K562 (cell line): ENCODE results near the gene FAM180B. TPM values are rescaled to one million over a fixed set of nuclear protein-coding genes. Genes with fewer than 3 reads are reported as not detected.

Experiments used
- CHD2 ChIP-seq: IDR thresholded peaks from 2 replicates; pipeline ENCODE4 v1.6.1; 2011; ENCODE audit warnings: low read depth, low read length
- FIP1L1 ChIP-seq: fragments of 200-400 bp; formaldehyde crosslinking; IDR thresholded peaks from 2 replicates; pipeline ENCODE4 v1.6.1; 2018; ENCODE audit warnings: mild to moderate bottlenecking, low read depth, low read length; ENCODE audit not compliant: poor library complexity, severe bottlenecking
- KLF10 ChIP-seq: fragments of 250-450 bp; sonication (Bioruptor Pico); IDR thresholded peaks from 2 replicates; pipeline ENCODE4 v1.6.1; 2021; ENCODE audit warnings: matching md5 sums
- NFE2 ChIP-seq: IDR thresholded peaks from 2 replicates; pipeline ENCODE4 v1.6.1; 2014; ENCODE audit warnings: antibody characterized with exemption, low read depth
- NR2F6 ChIP-seq: fragments of 450-650 bp; formaldehyde crosslinking; IDR thresholded peaks from 2 replicates; pipeline ENCODE4 v1.4.0; 2020; ENCODE audit warnings: mild to moderate bottlenecking
- PHF8 ChIP-seq: fragments of 200-600 bp; sonication (generic); IDR thresholded peaks from 2 replicates; pipeline ENCODE4 v1.6.1; 2012; ENCODE audit warnings: mixed run types, mild to moderate bottlenecking, inconsistent platforms, low read length, moderate library complexity, borderline replicate concordance
- ZNF197 ChIP-seq: fragments of 200-800 bp; sonication (Bioruptor generic); IDR thresholded peaks from 2 replicates; pipeline ENCODE4 v1.6.1; 2016; ENCODE audit warnings: low read depth, missing genetic modification characterization, missing compliant biosample characterization
- polyA plus RNA-seq, 8 experiments: library from polyadenylated mRNA; depleted of rRNA in 4 of 8; stranded (reverse) in 5 of 8; unstranded in 3 of 8; fragments of >200 nt; fragmentation: Nextera tagmentation in 2 of 8; fragmentation: Illumina TruSeq in 1 of 8; extraction: Ambion mirVana in 2 of 8; extraction: Trizol in 1 of 8; gene quantifications; 2 replicates each; pipeline versions ENCODE4 v1.2.1 to v1.2.3, GENCODE V29; 2011 to 2014; ENCODE audit warnings: inconsistent platforms in 1 of 8, missing spikeins in 1 of 8
- total RNA-seq, 7 experiments: library from RNA; depleted of rRNA in 6 of 7; stranded (reverse); fragments of >200 nt in 6 of 7; fragmentation: Illumina TruSeq in 2 of 7; extraction: Trizol in 2 of 7; gene quantifications; 2 replicates each; pipeline versions ENCODE4 v1.2.1 to v1.2.3, GENCODE V29; 2011 to 2021; ENCODE audit warnings: low replicate concordance in 1 of 7
- TF ChIP-seq, protein P1 (sequence below): sonication (generic); formaldehyde crosslinking; IDR thresholded peaks from 2 replicates; pipeline ENCODE4 v1.8.0; 2023; ENCODE audit warnings: missing genetic modification reagents, mild to moderate bottlenecking, borderline replicate concordance
- TF ChIP-seq, protein P2 (sequence below): fragments of 200-600 bp; sonication (generic); IDR thresholded peaks from one replicate; pipeline ENCODE4 v1.6.1; 2012; ENCODE audit warnings: mild to moderate bottlenecking, low read depth, low read length, inconsistent platforms

The FAM180B gene
- total and polyA plus RNA-seq, 9 of the 15 experiments (the other 6 are each of a cell fraction or from before 2014, with no cell fraction given), result 0.05 to 0.14 TPM; not detected in 7

DNA sequence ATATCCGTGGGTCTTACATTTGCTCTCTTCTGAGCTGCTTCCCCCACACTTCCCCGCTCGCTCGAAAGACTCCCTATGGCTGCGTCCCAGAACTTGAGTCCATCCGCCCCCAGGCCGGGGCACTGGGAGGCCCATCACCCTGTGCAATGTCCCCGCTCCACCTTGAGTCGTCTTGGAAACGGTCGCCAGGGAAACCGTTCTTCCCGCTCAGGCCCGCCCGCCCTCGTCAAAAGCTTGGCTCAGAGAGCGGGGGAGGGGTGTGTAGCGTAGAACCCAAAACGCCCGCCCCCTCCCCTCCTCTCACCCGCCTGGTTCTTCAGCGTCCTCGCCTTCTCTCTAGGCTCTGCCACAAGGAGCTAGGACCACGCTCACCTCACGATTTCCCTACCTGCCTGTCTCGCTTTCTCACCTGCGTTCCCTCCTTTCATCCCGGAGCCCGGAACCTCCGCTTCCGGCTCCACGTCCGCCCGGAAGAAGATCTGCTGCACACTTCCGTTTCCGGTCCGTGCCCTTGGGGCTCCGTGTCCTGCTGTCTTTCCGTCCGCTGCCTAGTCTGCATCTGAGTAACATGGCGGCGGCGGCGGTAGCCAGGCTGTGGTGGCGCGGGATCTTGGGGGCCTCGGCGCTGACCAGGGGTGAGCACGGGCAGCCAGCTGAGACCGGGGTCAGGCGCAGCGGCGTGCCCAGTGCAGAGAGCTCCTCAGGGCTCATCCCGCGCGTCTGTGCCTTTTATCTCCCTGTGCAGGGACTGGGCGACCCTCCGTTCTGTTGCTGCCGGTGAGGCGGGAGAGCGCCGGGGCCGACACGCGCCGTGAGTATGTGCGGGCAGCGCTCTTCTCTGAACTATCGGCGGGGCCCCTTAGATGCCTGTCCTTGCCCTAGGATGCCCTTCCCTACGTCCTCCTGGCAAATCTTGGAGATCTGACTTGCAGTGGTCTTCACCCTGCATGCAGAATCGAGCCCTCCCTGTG is 7.7 kb upstream of the FAM180B start, which contains the start of the genes KBTBD4 and NDUFS3 (continued):
- peak; percentile 72 for TF ChIP-seq CHD2
- TF ChIP-seq ZNF197, result peak; percentile 80
- TF ChIP-seq, protein P1, sequence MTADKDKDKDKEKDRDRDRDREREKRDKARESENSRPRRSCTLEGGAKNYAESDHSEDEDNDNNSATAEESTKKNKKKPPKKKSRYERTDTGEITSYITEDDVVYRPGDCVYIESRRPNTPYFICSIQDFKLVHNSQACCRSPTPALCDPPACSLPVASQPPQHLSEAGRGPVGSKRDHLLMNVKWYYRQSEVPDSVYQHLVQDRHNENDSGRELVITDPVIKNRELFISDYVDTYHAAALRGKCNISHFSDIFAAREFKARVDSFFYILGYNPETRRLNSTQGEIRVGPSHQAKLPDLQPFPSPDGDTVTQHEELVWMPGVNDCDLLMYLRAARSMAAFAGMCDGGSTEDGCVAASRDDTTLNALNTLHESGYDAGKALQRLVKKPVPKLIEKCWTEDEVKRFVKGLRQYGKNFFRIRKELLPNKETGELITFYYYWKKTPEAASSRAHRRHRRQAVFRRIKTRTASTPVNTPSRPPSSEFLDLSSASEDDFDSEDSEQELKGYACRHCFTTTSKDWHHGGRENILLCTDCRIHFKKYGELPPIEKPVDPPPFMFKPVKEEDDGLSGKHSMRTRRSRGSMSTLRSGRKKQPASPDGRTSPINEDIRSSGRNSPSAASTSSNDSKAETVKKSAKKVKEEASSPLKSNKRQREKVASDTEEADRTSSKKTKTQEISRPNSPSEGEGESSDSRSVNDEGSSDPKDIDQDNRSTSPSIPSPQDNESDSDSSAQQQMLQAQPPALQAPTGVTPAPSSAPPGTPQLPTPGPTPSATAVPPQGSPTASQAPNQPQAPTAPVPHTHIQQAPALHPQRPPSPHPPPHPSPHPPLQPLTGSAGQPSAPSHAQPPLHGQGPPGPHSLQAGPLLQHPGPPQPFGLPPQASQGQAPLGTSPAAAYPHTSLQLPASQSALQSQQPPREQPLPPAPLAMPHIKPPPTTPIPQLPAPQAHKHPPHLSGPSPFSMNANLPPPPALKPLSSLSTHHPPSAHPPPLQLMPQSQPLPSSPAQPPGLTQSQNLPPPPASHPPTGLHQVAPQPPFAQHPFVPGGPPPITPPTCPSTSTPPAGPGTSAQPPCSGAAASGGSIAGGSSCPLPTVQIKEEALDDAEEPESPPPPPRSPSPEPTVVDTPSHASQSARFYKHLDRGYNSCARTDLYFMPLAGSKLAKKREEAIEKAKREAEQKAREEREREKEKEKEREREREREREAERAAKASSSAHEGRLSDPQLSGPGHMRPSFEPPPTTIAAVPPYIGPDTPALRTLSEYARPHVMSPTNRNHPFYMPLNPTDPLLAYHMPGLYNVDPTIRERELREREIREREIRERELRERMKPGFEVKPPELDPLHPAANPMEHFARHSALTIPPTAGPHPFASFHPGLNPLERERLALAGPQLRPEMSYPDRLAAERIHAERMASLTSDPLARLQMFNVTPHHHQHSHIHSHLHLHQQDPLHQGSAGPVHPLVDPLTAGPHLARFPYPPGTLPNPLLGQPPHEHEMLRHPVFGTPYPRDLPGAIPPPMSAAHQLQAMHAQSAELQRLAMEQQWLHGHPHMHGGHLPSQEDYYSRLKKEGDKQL (CRISPR knock-in tag), result 0 out of 2 replicates have a peak, but pooled peaks have one; percentile 66
- TF ChIP-seq, protein P2, sequence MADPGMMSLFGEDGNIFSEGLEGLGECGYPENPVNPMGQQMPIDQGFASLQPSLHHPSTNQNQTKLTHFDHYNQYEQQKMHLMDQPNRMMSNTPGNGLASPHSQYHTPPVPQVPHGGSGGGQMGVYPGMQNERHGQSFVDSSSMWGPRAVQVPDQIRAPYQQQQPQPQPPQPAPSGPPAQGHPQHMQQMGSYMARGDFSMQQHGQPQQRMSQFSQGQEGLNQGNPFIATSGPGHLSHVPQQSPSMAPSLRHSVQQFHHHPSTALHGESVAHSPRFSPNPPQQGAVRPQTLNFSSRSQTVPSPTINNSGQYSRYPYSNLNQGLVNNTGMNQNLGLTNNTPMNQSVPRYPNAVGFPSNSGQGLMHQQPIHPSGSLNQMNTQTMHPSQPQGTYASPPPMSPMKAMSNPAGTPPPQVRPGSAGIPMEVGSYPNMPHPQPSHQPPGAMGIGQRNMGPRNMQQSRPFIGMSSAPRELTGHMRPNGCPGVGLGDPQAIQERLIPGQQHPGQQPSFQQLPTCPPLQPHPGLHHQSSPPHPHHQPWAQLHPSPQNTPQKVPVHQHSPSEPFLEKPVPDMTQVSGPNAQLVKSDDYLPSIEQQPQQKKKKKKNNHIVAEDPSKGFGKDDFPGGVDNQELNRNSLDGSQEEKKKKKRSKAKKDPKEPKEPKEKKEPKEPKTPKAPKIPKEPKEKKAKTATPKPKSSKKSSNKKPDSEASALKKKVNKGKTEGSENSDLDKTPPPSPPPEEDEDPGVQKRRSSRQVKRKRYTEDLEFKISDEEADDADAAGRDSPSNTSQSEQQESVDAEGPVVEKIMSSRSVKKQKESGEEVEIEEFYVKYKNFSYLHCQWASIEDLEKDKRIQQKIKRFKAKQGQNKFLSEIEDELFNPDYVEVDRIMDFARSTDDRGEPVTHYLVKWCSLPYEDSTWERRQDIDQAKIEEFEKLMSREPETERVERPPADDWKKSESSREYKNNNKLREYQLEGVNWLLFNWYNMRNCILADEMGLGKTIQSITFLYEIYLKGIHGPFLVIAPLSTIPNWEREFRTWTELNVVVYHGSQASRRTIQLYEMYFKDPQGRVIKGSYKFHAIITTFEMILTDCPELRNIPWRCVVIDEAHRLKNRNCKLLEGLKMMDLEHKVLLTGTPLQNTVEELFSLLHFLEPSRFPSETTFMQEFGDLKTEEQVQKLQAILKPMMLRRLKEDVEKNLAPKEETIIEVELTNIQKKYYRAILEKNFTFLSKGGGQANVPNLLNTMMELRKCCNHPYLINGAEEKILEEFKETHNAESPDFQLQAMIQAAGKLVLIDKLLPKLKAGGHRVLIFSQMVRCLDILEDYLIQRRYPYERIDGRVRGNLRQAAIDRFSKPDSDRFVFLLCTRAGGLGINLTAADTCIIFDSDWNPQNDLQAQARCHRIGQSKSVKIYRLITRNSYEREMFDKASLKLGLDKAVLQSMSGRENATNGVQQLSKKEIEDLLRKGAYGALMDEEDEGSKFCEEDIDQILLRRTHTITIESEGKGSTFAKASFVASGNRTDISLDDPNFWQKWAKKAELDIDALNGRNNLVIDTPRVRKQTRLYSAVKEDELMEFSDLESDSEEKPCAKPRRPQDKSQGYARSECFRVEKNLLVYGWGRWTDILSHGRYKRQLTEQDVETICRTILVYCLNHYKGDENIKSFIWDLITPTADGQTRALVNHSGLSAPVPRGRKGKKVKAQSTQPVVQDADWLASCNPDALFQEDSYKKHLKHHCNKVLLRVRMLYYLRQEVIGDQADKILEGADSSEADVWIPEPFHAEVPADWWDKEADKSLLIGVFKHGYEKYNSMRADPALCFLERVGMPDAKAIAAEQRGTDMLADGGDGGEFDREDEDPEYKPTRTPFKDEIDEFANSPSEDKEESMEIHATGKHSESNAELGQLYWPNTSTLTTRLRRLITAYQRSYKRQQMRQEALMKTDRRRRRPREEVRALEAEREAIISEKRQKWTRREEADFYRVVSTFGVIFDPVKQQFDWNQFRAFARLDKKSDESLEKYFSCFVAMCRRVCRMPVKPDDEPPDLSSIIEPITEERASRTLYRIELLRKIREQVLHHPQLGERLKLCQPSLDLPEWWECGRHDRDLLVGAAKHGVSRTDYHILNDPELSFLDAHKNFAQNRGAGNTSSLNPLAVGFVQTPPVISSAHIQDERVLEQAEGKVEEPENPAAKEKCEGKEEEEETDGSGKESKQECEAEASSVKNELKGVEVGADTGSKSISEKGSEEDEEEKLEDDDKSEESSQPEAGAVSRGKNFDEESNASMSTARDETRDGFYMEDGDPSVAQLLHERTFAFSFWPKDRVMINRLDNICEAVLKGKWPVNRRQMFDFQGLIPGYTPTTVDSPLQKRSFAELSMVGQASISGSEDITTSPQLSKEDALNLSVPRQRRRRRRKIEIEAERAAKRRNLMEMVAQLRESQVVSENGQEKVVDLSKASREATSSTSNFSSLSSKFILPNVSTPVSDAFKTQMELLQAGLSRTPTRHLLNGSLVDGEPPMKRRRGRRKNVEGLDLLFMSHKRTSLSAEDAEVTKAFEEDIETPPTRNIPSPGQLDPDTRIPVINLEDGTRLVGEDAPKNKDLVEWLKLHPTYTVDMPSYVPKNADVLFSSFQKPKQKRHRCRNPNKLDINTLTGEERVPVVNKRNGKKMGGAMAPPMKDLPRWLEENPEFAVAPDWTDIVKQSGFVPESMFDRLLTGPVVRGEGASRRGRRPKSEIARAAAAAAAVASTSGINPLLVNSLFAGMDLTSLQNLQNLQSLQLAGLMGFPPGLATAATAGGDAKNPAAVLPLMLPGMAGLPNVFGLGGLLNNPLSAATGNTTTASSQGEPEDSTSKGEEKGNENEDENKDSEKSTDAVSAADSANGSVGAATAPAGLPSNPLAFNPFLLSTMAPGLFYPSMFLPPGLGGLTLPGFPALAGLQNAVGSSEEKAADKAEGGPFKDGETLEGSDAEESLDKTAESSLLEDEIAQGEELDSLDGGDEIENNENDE, result peak; percentile 49
- no peak for TF ChIP-seq KLF10 (CRISPR knock-in tag)
- peak; percentile 99 for TF ChIP-seq PHF8
- no peak for TF ChIP-seq NR2F6
- no peak for TF ChIP-seq NFE2
- TF ChIP-seq FIP1L1, result peak; percentile 69
